Gastrocnemius medialis (tissue), 4 donors: ENCODE results near the gene ILKAP. TPM values are rescaled to one million over a fixed set of nuclear protein-coding genes. Genes with fewer than 3 reads are reported as not detected.

Experiments
- ATAC-seq, 2 donors: fragments of 150-250 bp; one replicate each; pipeline ENCODE4 v1.9.1; 2016
- DNase-seq, 2 donors: peaks; one replicate each; pipeline ENCODE4 v3.0.0-alpha.2; 2019
- H3K27ac ChIP-seq, 4 donors: fragments of 200-600 bp; sonication (generic); 1 replicate in 1 of 4; 2 replicates in 3 of 4; pipeline ENCODE4 v1.5.1; 2016 to 2018; ENCODE audit warnings: mild to moderate bottlenecking in 2 of 4, moderate library complexity in 1 of 4
- H3K27me3 ChIP-seq, 3 donors: fragments of 200-600 bp; sonication (generic) in 2 of 3; 1 replicate in 1 of 3; 2 replicates in 2 of 3; pipeline versions ENCODE4 v1.5.1 to v1.6.0; 2016 to 2019; ENCODE audit warnings: mild to moderate bottlenecking in 1 of 3, moderate library complexity in 1 of 3
- H3K36me3 ChIP-seq, 2 donors: fragments of 200-600 bp; sonication (generic) in 1 of 2; one replicate each; pipeline ENCODE4 v1.5.1; 2017 to 2018
- H3K4me1 ChIP-seq, 2 donors: fragments of 200-600 bp; sonication (generic) in 1 of 2; one replicate each; pipeline ENCODE4 v1.5.1; 2016 to 2017; ENCODE audit warnings: mild to moderate bottlenecking in 2 of 2
- H3K4me3 ChIP-seq, 4 donors: fragments of 200-600 bp; sonication (generic) in 3 of 4; 1 replicate in 1 of 4; 2 replicates in 3 of 4; pipeline ENCODE4 v1.5.1; 2016 to 2019; ENCODE audit warnings: mild to moderate bottlenecking in 2 of 4
- H3K9me3 ChIP-seq, 3 donors: fragments of 200-600 bp; sonication (generic) in 2 of 3; 1 replicate in 1 of 3; 2 replicates in 2 of 3; pipeline ENCODE4 v1.5.1; 2016 to 2019
- POLR2A ChIP-seq, 2 donors: fragments of 450-650 bp; IDR thresholded peaks; one replicate each; pipeline ENCODE4 v1.6.1; 2017; ENCODE audit warnings: antibody characterized with exemption in 2 of 2, mild to moderate bottlenecking in 2 of 2, moderate library complexity in 2 of 2
- in situ Hi-C, 4 donors: fragments of 200-750 bp; cut with MboI; loops; one replicate each; pipeline versions ENCODE4 v1.15.0 to v1.8.0; 2017; ENCODE audit warnings: low sequenced_read_pairs in 4 of 4
- intact Hi-C: fragments of 100-400 bp; cut with DNase I; formaldehyde crosslinking; loops from one replicate; pipeline ENCODE4 v1.15.1; 2023; ENCODE audit warnings: low total_unique reads
- total RNA-seq, 4 donors: library from RNA; depleted of rRNA; stranded (reverse); fragments of >200 nt; gene quantifications; one replicate each; pipeline versions ENCODE4 v1.1.0 to v1.2.3, GENCODE V29; 2016
- TF ChIP-seq, protein P1 (sequence below), 5 experiments: fragments of 450-650 bp in 3 of 5; fragments of 200-600 bp in 2 of 5; sonication (generic) in 2 of 5; IDR thresholded peaks in 4 of 5; conservative IDR thresholded peaks in 1 of 5; 1 replicate in 4 of 5; 2 replicates in 1 of 5; pipeline ENCODE4 v1.5.1; 2016 to 2019; ENCODE audit warnings: antibody characterized with exemption in 5 of 5, mild to moderate bottlenecking in 3 of 5, moderate library complexity in 3 of 5

ILKAP gene
- total RNA-seq, 4 donors from 2014 or later = 16.6 to 30.1 (median 23.3) TPM

DNA sequence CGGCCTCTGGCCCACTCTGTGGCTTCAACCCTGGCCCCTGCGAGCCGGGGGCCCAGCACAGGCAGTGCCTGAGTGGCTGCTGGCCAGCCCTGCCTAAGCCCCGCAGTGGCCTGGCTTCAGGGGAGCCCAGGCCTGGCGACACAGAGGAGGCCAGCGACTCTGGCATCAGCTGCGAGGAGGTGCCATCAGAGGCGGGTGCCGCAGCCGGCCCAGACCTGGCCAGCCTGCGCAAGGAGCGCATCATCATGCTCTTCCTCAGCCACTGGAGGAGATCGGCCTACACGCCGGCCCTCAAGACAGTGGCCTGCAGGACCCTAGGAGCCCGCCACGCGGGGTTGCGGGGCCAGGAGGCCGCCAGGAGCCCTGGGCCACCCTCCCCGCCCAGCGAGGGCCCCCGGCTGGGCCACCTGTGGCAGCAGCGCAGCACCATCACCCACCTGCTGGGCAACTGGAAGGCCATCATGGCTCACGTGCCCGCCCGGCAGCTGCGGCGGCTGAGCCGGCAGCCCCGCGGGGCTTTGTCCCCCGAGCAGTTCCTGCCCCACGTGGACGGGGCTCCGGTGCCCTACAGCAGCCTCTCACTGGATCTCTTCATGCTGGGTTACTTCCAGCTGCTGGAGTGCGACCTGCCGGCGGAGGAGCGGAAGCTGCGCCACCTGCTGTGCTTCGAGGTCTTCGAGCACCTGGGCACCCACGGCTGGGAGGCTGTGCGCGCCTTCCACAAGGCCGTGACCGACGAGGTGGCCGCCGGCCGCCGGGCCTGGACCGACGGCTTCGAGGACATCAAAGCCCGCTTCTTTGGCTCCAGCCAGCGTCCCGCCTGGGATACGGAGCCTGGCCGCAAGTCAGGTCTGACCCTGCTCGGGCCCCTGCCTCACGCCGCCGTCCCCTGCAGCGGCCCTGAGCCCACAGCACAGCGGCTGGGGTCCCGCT is 72.5 kb downstream of the ILKAP start:
- intact Hi-C loops (no loop called here), in situ Hi-C loops (no loop called here)
- H3K27ac ChIP-seq = no peak overlapping the region
- H3K27me3 ChIP-seq = no peaks in the 10 kb centered on the region
- peaks cover 11 to 14% of the 10 kb centered on the region in 2 donors for H3K4me1 ChIP-seq
- H3K36me3 ChIP-seq = no peaks in the 10 kb centered on the region
- ATAC-seq (no peak), DNase-seq (no peak)
- no peak overlapping the region for H3K4me3 ChIP-seq
- no peaks in the 10 kb centered on the region for H3K9me3 ChIP-seq
- TF ChIP-seq, protein P1, sequence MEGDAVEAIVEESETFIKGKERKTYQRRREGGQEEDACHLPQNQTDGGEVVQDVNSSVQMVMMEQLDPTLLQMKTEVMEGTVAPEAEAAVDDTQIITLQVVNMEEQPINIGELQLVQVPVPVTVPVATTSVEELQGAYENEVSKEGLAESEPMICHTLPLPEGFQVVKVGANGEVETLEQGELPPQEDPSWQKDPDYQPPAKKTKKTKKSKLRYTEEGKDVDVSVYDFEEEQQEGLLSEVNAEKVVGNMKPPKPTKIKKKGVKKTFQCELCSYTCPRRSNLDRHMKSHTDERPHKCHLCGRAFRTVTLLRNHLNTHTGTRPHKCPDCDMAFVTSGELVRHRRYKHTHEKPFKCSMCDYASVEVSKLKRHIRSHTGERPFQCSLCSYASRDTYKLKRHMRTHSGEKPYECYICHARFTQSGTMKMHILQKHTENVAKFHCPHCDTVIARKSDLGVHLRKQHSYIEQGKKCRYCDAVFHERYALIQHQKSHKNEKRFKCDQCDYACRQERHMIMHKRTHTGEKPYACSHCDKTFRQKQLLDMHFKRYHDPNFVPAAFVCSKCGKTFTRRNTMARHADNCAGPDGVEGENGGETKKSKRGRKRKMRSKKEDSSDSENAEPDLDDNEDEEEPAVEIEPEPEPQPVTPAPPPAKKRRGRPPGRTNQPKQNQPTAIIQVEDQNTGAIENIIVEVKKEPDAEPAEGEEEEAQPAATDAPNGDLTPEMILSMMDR (IDR thresholded peaks at IDR 0.05 in 4 of 5, conservative IDR thresholded peaks at IDR 0.05 in 1 of 5) = no peak
- no peak for TF ChIP-seq POLR2A (IDR thresholded peaks at IDR 0.05)

DNA sequence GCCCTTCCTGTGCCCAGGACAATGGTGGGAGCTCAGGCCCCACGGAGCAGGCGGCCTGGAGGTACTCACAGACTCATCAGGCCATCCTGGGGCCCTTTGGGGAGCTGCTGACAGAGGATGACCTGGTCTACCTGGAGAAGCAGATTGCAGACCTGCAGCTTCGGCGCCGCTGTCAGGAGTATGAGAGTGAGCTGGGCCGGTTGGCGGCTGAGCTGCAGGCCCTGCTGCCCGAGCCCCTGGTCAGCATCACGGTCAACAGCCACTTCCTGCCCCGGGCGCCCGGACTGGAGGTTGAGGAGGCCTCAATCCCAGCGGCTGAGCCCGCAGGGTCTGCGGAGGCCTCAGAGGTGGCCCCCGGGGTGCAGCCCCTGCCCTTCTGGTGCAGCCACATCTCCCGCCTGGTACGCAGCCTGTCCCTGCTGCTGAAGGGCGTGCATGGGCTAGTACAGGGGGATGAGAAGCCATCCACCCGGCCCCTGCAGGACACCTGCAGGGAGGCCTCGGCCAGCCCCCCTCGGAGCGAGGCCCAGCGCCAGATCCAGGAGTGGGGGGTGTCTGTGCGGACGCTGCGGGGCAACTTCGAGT is 73.3 kb downstream of the ILKAP start:
- TF ChIP-seq, protein P1 (IDR thresholded peaks at IDR 0.05 in 4 of 5, conservative IDR thresholded peaks at IDR 0.05 in 1 of 5) = no peak
- TF ChIP-seq POLR2A (IDR thresholded peaks at IDR 0.05) = no peak
- no peaks in the 10 kb centered on the region for H3K9me3 ChIP-seq
- intact Hi-C loops (no loop called here), in situ Hi-C loops (no loop called here)
- H3K4me1 ChIP-seq = peaks cover 4 to 6% of the 10 kb centered on the region in 2 donors
- H3K27ac ChIP-seq = no peak overlapping the region
- DNase-seq = no peak
- no peak overlapping the region for H3K4me3 ChIP-seq
- H3K36me3 ChIP-seq = no peaks in the 10 kb centered on the region
- no peak for ATAC-seq
- H3K27me3 ChIP-seq = no peaks in the 10 kb centered on the region

DNA sequence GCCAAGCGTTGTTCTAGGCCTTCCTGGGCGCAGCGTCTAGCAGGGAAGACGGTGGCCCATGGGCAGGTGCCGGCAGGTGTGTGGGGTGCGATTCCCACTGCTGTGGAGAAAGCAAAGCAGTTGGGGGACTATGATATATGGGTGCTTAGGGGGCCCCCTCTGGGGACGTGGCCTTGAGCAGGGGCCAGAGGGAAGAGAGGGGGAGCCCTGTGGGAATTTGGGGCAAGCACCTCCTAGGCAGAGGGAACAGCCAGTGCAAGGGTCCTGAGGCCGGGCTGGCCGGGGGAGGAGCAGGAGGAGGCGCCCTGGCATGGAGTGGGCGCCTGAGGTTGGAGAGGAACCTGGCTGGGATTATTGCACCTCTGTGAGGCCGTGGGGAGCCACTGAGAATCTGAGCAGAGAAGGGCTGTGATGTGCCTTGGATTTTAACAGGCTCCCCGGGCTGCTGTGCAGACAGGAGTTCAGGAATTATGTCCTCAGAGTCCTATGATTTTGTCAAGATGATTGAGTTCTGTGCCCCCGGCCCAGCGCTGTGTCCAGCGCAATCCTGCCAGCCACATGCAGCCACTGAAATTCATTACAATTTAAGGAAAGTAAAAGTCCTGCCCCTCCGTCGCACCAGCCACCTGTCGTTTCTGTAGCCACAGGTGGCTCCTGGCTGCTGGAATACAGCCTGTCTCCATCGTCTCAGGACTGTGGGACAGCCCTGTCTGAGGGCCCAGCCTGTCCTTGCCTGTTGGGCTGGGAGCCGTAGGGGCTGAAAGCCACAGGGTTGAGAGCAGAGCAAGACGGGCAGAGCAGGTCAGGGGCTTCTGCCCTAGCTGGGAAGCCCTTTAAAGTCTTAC is 74.1 kb downstream of the ILKAP start:
- intact Hi-C loops (no loop called here), in situ Hi-C loops (no loop called here)
- TF ChIP-seq, protein P1 (IDR thresholded peaks at IDR 0.05 in 4 of 5, conservative IDR thresholded peaks at IDR 0.05 in 1 of 5) = no peak
- TF ChIP-seq POLR2A (IDR thresholded peaks at IDR 0.05) = no peak

DNA sequence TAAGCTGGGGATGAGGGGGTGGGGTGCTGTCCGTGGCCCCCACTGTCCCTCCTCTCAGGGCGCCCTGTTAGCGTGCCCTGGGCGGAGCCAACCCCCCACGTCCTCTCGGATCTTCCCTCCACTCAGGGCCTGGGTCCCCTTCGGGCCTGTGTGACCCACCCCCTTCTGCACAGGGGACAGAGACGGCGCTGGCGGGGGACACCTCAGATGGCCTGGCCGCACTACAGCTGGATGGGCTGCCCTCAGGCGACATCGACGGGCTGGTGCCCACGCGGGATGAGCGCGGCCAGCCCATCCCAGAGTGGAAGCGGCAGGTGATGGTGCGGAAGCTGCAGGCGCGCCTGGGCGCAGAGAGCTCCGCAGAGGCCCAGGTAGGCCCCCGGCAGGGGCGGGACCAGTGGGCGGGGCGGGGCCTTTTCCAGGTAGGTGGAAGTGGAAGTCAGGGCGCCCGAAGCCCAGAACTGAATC is 74.9 kb downstream of the ILKAP start:
- H3K36me3 ChIP-seq = no peaks in the 10 kb centered on the region
- ATAC-seq = no peak
- DNase-seq = no peak
- in situ Hi-C loops (no loop called here), intact Hi-C loops (no loop called here)
- H3K4me1 ChIP-seq = peaks cover 0 to 3% of the 10 kb centered on the region in 2 donors
- H3K27ac ChIP-seq = no peak overlapping the region
- TF ChIP-seq, protein P1 (IDR thresholded peaks at IDR 0.05 in 4 of 5, conservative IDR thresholded peaks at IDR 0.05 in 1 of 5) = no peak
- no peak for TF ChIP-seq POLR2A (IDR thresholded peaks at IDR 0.05)
- H3K27me3 ChIP-seq = no peaks in the 10 kb centered on the region
- H3K9me3 ChIP-seq = no peaks in the 10 kb centered on the region
- H3K4me3 ChIP-seq = no peak overlapping the region

More for the DNA sequence above, 74.1 kb downstream of the ILKAP start:
- Histone ChIP-seq H3K27me3 (no peaks in the 10 kb centered on the region), H3K27ac (no peak overlapping the region), H3K36me3 (no peaks in the 10 kb centered on the region), H3K4me3 (no peak overlapping the region), H3K9me3 (no peaks in the 10 kb centered on the region), H3K4me1 (peaks cover 0 to 3% of the 10 kb centered on the region in 2 donors)
- no peak for ATAC-seq
- no peak for DNase-seq
